ENCODE results near the gene BGN. TPM values are rescaled to one million over a fixed set of nuclear protein-coding genes. Genes with fewer than 3 reads are reported as not detected.

Gene BGN
- total and polyA plus RNA-seq, 10 of the 15 experiments (the other 5 are each of a cell fraction or from before 2014, with no cell fraction given): 0.06 to 0.18 (median 0.12) TPM; not detected in 7

GRCh38 chrX:153463556-153463955 lies 31.2 kb upstream of the BGN start (continued):
- TF ChIP-seq ZNF592 (IDR thresholded peaks at IDR 0.05) (no peak), KDM1A (IDR thresholded peaks at IDR 0.05; ENCODE audit: borderline replicate concordance) (no peak), EED (IDR thresholded peaks at IDR 0.05; ENCODE audit: low read depth) (no peak)

GRCh38 chrX:153464116-153464515 lies 30.7 kb upstream of the BGN start:
- in situ Hi-C loops (cut with MboI): no loop called here
- Histone ChIP-seq H3K36me3 (ENCODE audit: control insufficient read depth in 2 of 2, insufficient read depth in 2 of 2, low read length in 1 of 2) (no peaks in the 10 kb centered on the region; a peak in 1 of 4 replicates), H3K4me2 (ENCODE audit: control insufficient read depth, insufficient read depth) (no peak overlapping the region), H3K4me3 (no peak overlapping the region), H3K9ac (ENCODE audit: control insufficient read depth, insufficient read depth, low read length) (no peak overlapping the region), H4K20me1 (ENCODE audit: control insufficient read depth, insufficient read depth) (no peaks in the 10 kb centered on the region), H3K27me3 (replicated peaks in 1 of 2; ENCODE audit: control insufficient read depth in 2 of 2, insufficient read depth in 2 of 2, low read length in 1 of 2) (no peaks in the 10 kb centered on the region), H3K27ac (ENCODE audit: control insufficient read depth, insufficient read depth) (no peak overlapping the region), H3K4me1 (ENCODE audit: control insufficient read depth, insufficient read depth, low read length) (no peaks in the 10 kb centered on the region), H3K9me3 (replicated peaks; ENCODE audit: control insufficient read depth, insufficient read depth, low read length) (no peaks in the 10 kb centered on the region), H2AFZ (ENCODE audit: control insufficient read depth, low read depth, low read length) (no peak overlapping the region), H3K79me2 (ENCODE audit: control insufficient read depth, insufficient read depth, low read length) (no peaks in the 10 kb centered on the region)
- ChIA-PET SMC1A (ENCODE audit: uncharacterized antibody, unreplicated experiment) (no interaction called here), RAD21 (ENCODE audit: unreplicated experiment) (no interaction called here), CTCF (interaction anchor here (1.1 kb wide), 1 partner anchor 16 kb away, joined by 3 read pairs; no protein-coding TSS in a partner anchor), POLR2A (no interaction called here)
- no TSS peak for BruUV-seq (replicated peaks)
- TF ChIP-seq PRDM15 (CRISPR knock-in tag; IDR thresholded peaks at IDR 0.05) (no peak), RELA (IDR thresholded peaks at IDR 0.05; ENCODE audit: borderline replicate concordance, partially characterized antibody) (no peak), DPF2 (IDR thresholded peaks at IDR 0.05) (no peak), CREB1 (IDR thresholded peaks at IDR 0.05; ENCODE audit: low read depth) (no peak), NBN (IDR thresholded peaks at IDR 0.05) (no peak), CREM (IDR thresholded peaks at IDR 0.05; ENCODE audit: low read depth) (no peak)
- DNase-seq (ENCODE audit: low read depth, low spot score) (no peak), FAIRE-seq (no peak), ATAC-seq (no peak)
- intact Hi-C loops (cut with micrococcal nuclease; ENCODE audit: unreplicated experiment): no loop called here
- WGBS (ENCODE audit: insufficient coverage, insufficient replicate concordance, low lambda C conversion rate, missing lambda C conversion rate): 67% methylated on average over 5 of the region's 5 CpGs

Measured in GM12878 (cell line).